Measurements from ENCODE around the gene TRIM15. TPM values are rescaled to one million over a fixed set of nuclear protein-coding genes. Genes with fewer than 3 reads are reported as not detected.
A peak's percentile ranks its signal among the peaks of the same experiment; 100 is the strongest.

The TRIM15 gene
- total RNA-seq, 1 experiment from 2014 or later, result 6.5 TPM

GRCh38 chr6:30129265-30130178 is 33.8 kb upstream of the TRIM15 start:
- no peak overlapping the region for H3K4me3 ChIP-seq (replicated peaks in 1 of 2; ENCODE audit: low read depth in 1 of 2, low read length in 2 of 2)
- H3K79me2 ChIP-seq (ENCODE audit: insufficient read depth, low read length), result no peaks in the 10 kb centered on the region
- peak overlapping the region; percentile 39 for H3K4me2 ChIP-seq (ENCODE audit: low read length)
- peaks cover 8 to 17% of the 10 kb centered on the region in 2 experiments; a peak in 3 of 4 replicates for H3K4me1 ChIP-seq (ENCODE audit: control insufficient read depth in 1 of 2, insufficient read depth in 2 of 2, low read length in 2 of 2)
- DNase-seq (ENCODE audit: low read depth, low spot score), result no peak
- CTCF ChIA-PET, result interaction anchor here (1.8 to 6.0 kb wide), 2 partner anchors 25 kb away, joined by 11 to 105 read pairs; no protein-coding TSS in a partner anchor
- no peak for ATAC-seq
- no peaks in the 10 kb centered on the region for H4K20me1 ChIP-seq (ENCODE audit: insufficient read depth)
- RAD21 ChIA-PET (ENCODE audit: low non-redundant PET in 1 of 2, low total read pairs in 2 of 2, uncharacterized antibody in 2 of 2, unreplicated experiment in 2 of 2), result no interaction called here
- no peaks in the 10 kb centered on the region for H3K27me3 ChIP-seq (ENCODE audit: insufficient read depth, low read length)
- H3K27ac ChIP-seq (ENCODE audit: low read depth, low read length), result no peak overlapping the region
- H3K36me3 ChIP-seq (ENCODE audit: control insufficient read depth in 1 of 2, insufficient read depth in 2 of 2, low read length in 2 of 2), result no peaks in the 10 kb centered on the region
- POLR2A ChIA-PET, result interaction anchor here (1.3 kb wide), 1 partner anchor 26 kb away, joined by 4 read pairs; no protein-coding TSS in a partner anchor
- no peaks in the 10 kb centered on the region for H3K9me2 ChIP-seq (ENCODE audit: insufficient read depth)
- H3K9ac ChIP-seq (ENCODE audit: low read length), result no peak overlapping the region
- peak overlapping the region; percentile 43 for H2AFZ ChIP-seq (ENCODE audit: low read depth, low read length, poor library complexity, severe bottlenecking)
- TF ChIP-seq CBX3 (IDR thresholded peaks at IDR 0.05; ENCODE audit: low read depth) (no peak), REST (IDR thresholded peaks at IDR 0.05; ENCODE audit: low read depth) (no peak), SRF (IDR thresholded peaks at IDR 0.05; ENCODE audit: low read depth) (no peak), YY1 (IDR thresholded peaks at IDR 0.05; ENCODE audit: extremely low read depth, insufficient replicate concordance, low read depth, low read length) (no peak), RAD21 (IDR thresholded peaks at IDR 0.05; ENCODE audit: low read depth) (no peak), EZH2phosphoT487 (IDR thresholded peaks at IDR 0.05; ENCODE audit: borderline replicate concordance) (no peak), ZBTB33 (IDR thresholded peaks at IDR 0.05; ENCODE audit: extremely low read depth, insufficient replicate concordance, low read length) (no peak), TCF7L2 (IDR thresholded peaks at IDR 0.05; ENCODE audit: borderline replicate concordance, extremely low read depth, insufficient read depth, insufficient read length) (no peak), ATF3 (IDR thresholded peaks at IDR 0.05) (no peak), CTCF (IDR thresholded peaks at IDR 0.05 in 2 of 3, conservative IDR thresholded peaks at IDR 0.05 in 1 of 3; ENCODE audit: borderline replicate concordance in 1 of 3, insufficient read depth in 1 of 3, low read depth in 2 of 3, low read length in 2 of 3) (no peak)
- no TSS peak for BruUV-seq (replicated peaks)
- no peaks in the 10 kb centered on the region for H3K9me3 ChIP-seq (ENCODE audit: control insufficient read depth in 1 of 2, insufficient read depth in 1 of 2, low read depth in 1 of 2, low read length in 2 of 2)
- intact Hi-C loops (cut with micrococcal nuclease), result no loop called here

Data from HCT116 (cell line).